HEK293 (cell line): ENCODE measurements around the gene NGB.

Experiments
- MYNN ChIP-seq: fragments of 450-650 bp; formaldehyde crosslinking; IDR thresholded peaks from 2 replicates; pipeline ENCODE4 v1.5.1; 2016; ENCODE audit warnings: missing biosample characterization, missing genetic modification characterization, borderline replicate concordance
- ZNF133 ChIP-seq: fragments of 450-650 bp; formaldehyde crosslinking; IDR thresholded peaks from 2 replicates; pipeline ENCODE4 v1.5.1; 2016; ENCODE audit warnings: missing biosample characterization, missing genetic modification characterization
- ZNF792 ChIP-seq: fragments of 450-650 bp; formaldehyde crosslinking; IDR thresholded peaks from 2 replicates; pipeline ENCODE4 v1.5.1; 2016; ENCODE audit warnings: missing biosample characterization, missing genetic modification characterization

GRCh38 chr14:77257700-77258099, 13.3 kb downstream of the NGB start:
- TF ChIP-seq ZNF133 (tag by site-specific recombination) (no peak), MYNN (tag by site-specific recombination) (no peak), ZNF792 (no peak)
